PFSK-1 (cell line): ENCODE results near the gene SORBS1.

Source experiments
- FOXP2 ChIP-seq: optimal IDR thresholded peaks from 2 replicates; pipeline ENCODE3; 2011; ENCODE audit warnings: borderline replicate concordance, control low read depth, inconsistent platforms; ENCODE audit not compliant: insufficient read depth; ENCODE audit errors: extremely low read length, extremely low read depth
- POLR2AphosphoS5 ChIP-seq: IDR thresholded peaks from 2 replicates; pipeline ENCODE4 v1.6.1; 2012; ENCODE audit warnings: low read depth, mild to moderate bottlenecking, control low read depth, low read length, moderate library complexity
- SIN3A ChIP-seq: IDR thresholded peaks from 2 replicates; pipeline ENCODE4 v1.6.1; 2012; ENCODE audit warnings: mild to moderate bottlenecking, low read length, moderate library complexity, borderline replicate concordance; ENCODE audit not compliant: insufficient read depth
- TAF1 ChIP-seq: IDR thresholded peaks from 2 replicates; pipeline ENCODE4 v1.6.1; 2012; ENCODE audit warnings: low read length, control low read depth, borderline replicate concordance; ENCODE audit not compliant: insufficient read depth
- TF ChIP-seq, protein P1 (sequence below), 2 experiments: IDR thresholded peaks; 2 replicates each; pipeline versions ENCODE4 v1.6.1 to v1.8.0; 2011 to 2012; ENCODE audit warnings: low read depth in 2 of 2, low read length in 2 of 2, control low read depth in 1 of 2, inconsistent platforms in 1 of 2, mild to moderate bottlenecking in 1 of 2, moderate library complexity in 1 of 2; ENCODE audit not compliant: insufficient read depth in 1 of 2

SORBS1 gene

DNA sequence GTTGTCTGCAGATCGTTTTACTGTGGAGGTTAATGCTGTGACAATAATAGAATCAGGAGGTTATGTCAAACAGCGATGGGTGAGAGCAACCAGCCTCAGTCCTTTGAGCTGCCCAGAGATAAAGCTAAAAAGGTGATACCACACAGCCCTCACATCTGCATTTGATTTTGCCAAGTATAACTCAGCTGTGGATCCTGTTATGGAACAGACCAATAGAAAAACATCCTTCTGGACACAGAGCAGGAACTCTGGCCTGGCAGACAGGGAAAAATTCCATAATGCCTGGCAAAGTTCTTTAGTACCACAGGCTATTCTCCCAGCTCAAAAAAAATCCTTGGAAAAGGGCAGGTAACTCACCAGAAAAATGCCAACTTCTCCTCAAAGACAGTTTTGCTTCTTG, 183.2 kb downstream of the SORBS1 start:
- TF ChIP-seq POLR2AphosphoS5 = no peak
- TF ChIP-seq, protein P1, sequence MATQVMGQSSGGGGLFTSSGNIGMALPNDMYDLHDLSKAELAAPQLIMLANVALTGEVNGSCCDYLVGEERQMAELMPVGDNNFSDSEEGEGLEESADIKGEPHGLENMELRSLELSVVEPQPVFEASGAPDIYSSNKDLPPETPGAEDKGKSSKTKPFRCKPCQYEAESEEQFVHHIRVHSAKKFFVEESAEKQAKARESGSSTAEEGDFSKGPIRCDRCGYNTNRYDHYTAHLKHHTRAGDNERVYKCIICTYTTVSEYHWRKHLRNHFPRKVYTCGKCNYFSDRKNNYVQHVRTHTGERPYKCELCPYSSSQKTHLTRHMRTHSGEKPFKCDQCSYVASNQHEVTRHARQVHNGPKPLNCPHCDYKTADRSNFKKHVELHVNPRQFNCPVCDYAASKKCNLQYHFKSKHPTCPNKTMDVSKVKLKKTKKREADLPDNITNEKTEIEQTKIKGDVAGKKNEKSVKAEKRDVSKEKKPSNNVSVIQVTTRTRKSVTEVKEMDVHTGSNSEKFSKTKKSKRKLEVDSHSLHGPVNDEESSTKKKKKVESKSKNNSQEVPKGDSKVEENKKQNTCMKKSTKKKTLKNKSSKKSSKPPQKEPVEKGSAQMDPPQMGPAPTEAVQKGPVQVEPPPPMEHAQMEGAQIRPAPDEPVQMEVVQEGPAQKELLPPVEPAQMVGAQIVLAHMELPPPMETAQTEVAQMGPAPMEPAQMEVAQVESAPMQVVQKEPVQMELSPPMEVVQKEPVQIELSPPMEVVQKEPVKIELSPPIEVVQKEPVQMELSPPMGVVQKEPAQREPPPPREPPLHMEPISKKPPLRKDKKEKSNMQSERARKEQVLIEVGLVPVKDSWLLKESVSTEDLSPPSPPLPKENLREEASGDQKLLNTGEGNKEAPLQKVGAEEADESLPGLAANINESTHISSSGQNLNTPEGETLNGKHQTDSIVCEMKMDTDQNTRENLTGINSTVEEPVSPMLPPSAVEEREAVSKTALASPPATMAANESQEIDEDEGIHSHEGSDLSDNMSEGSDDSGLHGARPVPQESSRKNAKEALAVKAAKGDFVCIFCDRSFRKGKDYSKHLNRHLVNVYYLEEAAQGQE (IDR thresholded peaks at IDR 0.05; ENCODE audit: insufficient read depth in 1 of 2, low read depth in 2 of 2, low read length in 2 of 2) = no peak
- no peak for TF ChIP-seq TAF1
- TF ChIP-seq SIN3A = no peak
- no peak for TF ChIP-seq FOXP2

DNA sequence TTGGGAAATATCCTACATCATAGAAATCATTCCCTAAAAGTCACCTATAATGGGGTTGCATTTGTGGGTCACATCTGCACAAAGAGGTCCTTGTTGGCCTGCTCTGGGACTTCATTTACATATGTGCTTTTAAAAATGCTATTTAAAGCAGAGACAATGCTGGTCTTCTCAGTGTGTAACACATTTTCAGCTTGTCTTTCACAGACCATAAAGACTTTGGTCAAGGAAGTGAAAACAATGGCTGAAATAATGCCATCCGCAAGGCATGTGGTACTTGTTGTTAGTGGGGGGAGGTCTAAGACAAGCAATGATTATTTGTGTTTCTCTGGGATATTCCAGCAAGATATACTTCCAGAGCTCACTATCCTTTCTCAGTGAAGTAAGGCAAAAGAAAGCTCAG, 185.8 kb downstream of the SORBS1 start:
- no peak for TF ChIP-seq POLR2AphosphoS5
- no peak for TF ChIP-seq FOXP2
- TF ChIP-seq TAF1 = no peak
- no peak for TF ChIP-seq SIN3A
- TF ChIP-seq, protein P1 (IDR thresholded peaks at IDR 0.05; ENCODE audit: insufficient read depth in 1 of 2, low read depth in 2 of 2, low read length in 2 of 2) = no peak

DNA sequence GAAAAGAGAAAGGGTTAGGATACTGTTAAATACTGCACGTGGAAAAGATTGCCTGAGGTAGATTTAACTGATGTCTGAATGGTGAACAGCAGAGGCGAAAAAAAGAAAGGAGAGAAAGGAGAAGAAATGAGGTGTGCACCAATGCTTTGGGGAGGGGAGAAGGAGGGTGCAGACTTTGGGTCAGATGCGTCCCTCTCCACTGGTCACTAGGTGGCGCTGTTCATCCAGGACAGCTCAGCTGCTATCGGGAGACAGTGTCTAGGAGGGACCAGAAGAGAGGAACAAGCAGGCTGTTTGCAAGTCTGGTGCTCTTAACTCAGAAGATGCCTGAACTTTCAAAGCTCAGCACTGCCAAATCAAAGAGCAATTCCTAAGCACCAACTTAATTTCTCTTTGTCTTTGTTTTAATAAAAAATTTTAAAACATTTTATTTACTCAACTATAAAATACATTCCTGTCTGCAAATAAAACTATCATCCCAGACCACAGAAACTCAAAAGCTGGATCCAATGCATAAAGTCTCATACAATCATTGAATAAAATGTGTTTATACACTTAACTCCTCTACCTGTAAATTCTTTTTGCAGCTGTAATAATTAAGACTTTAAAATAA, 186.5 kb downstream of the SORBS1 start:
- TF ChIP-seq FOXP2 = peak; percentile 44
- TF ChIP-seq SIN3A = no peak

DNA sequence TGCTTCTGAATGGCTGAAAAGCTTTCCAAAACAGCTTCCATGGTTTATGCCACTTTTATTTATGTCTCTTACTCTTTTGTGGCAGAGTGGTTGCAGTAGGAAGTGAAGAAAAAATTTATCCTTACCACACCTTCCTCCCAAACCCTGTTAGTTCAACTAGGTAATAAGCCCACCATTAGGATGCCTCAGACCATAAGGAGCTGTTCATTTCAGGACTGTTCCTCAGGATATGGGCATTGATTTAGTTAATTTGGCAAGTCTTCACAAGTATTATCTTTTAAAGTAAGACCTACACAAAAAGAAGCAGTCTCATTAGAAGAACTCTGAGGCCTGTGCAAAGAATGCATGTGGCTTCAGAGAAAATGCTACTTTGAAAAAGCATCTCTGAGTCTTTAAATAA, 187.5 kb downstream of the SORBS1 start:
- TF ChIP-seq TAF1 (no peak), FOXP2 (no peak), SIN3A (no peak), POLR2AphosphoS5 (no peak)
- TF ChIP-seq, protein P1 (IDR thresholded peaks at IDR 0.05; ENCODE audit: insufficient read depth in 1 of 2, low read depth in 2 of 2, low read length in 2 of 2) = no peak

DNA sequence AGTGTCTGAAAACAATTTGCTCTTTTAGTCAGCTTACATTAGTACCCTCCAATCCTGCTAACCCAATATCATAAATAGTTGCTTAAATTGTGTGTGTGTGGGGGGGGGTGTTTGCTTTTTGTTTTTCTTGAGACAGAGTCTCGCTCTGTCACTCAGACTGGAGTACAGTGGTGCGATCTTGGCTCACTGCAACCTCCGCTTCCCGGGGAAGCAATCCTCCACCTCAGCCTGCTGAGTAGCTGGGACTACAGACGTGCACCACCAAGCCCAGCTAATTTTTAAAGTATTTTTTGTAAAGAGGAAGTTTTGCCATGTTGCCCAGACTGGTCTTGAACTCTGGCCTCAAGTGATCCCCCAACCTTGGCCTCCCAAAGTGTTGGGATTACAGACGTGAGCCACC, 196.8 kb downstream of the SORBS1 start:
- TF ChIP-seq POLR2AphosphoS5 = no peak
- TF ChIP-seq, protein P1 (IDR thresholded peaks at IDR 0.05; ENCODE audit: insufficient read depth in 1 of 2, low read depth in 2 of 2, low read length in 2 of 2) = no peak
- TF ChIP-seq FOXP2 = no peak
- TF ChIP-seq TAF1 = no peak
- TF ChIP-seq SIN3A = no peak
